ENCODE results near the gene GLS.

GRCh38 chr2:190930411-190930810 lies 49.8 kb downstream of the GLS start:
- TF ChIP-seq POLR2AphosphoS5 (IDR thresholded peaks at IDR 0.05) = no peak
- TF ChIP-seq EP300 (IDR thresholded peaks at IDR 0.05) = no peak
- no peak for TF ChIP-seq CTCF (IDR thresholded peaks at IDR 0.05)
- no peak for TF ChIP-seq POLR2A (IDR thresholded peaks at IDR 0.05)
